G401 (cell line): ENCODE measurements around the gene KAZN. TPM values are rescaled to one million over a fixed set of nuclear protein-coding genes. Genes with fewer than 3 reads are reported as not detected.
"Not testable (repeated sequence)": the region's sequence is repeated elsewhere in the genome, so short reads cannot be mapped to it uniquely, and the experiment has no call there.

Experiments
- DNase-seq: peaks from one replicate; pipeline ENCODE4 v3.0.0-alpha.2; 2015; ENCODE audit warnings: low spot score
- in situ Hi-C: cut with HindIII; loops from 2 replicates; pipeline ENCODE4 v1.10.0; 2016; ENCODE audit warnings: low sequenced_read_pairs, mixed read lengths
- total RNA-seq: library from RNA; depleted of rRNA; stranded (reverse); fragments of >200 nt; shearing (Covaris generic); gene quantifications from 2 replicates; pipeline ENCODE4 v1.2.3, GENCODE V29; 2014; rRNA removed

KAZN gene
- total RNA-seq: 5.5 and 9.8 TPM in 2 replicates

- peak; percentile 75 for DNase-seq
Measured at GRCh38 chr1:14598498-14599182, at the start of gene KAZN. TSS of gene KAZN (plus strand) at chr1:14598685.

GRCh38 chr1:14549897-14550620 is 48.4 kb upstream of the KAZN start:
- DNase-seq: no peak
- in situ Hi-C loops: no loop called here

More at GRCh38 chr1:14598498-14599182, at the start of gene KAZN:
- in situ Hi-C loops: no loop called here

DNA sequence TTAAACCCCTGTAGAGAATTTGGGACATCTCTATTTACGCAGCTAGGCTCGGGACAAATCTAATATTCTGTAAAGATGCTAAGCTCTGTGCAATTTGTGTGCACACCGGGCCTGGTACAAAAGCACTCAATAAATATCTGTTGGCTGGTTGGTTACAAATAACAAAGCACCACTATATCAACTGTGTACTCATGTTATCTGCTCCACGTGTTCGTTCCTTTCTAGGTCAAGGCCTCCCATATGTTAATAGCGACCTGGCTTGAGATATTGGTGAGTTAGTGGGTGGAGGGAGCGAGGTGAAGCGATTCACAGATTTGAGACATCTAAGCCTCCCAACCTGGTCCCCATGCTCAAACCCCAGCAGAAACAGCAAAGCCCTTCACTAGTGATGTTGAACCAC is 47.1 kb upstream of the KAZN start:
- DNase-seq: no peak
- in situ Hi-C loops: no loop called here

GRCh38 chr1:14552246-14552965 is 46.1 kb upstream of the KAZN start:
- in situ Hi-C loops: no loop called here
- DNase-seq: peak; percentile 16

DNA sequence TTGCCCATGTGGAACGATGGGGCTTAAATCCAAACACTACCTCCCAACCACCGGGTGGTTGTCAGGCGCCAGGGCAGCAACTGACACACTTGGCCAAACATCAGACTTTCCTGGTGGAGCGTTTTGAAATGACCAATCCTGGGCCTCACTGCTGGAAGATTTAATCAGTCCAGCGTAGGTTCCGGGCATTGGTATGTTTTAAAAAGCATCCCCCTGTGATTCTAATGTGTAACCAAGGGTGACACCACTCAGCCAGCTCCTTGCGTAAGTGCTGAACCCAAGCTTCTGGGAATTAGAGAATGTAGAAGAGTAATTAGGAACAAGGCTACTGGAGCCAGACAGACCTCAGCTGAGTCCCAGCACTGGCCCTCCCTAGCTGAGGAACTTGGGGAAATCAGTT is 44.8 kb upstream of the KAZN start:
- in situ Hi-C loops: no loop called here
- no peak for DNase-seq

DNA sequence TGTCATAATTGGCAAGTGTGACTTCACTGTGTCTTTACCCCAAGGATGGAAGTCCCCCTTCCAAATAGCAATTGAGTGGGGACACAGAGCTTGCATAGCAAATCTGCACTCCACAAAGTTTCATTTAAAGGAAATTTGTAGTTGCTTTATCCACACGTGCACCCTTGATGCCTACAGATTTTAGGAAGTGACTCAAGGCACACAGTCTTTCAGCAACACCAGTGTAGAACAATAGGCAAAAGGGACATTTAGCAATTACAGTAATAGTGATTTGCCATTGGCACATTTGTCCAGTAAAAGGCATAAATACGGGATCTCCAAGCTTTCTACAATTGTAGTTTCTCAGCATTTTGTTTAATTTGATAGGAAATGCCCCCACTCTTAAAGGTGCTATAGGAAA is 43.4 kb upstream of the KAZN start:
- in situ Hi-C loops: no loop called here
- DNase-seq: no peak

- no peak for DNase-seq
Measured at GRCh38 chr1:14561014-14561693, 37.3 kb upstream of the KAZN start.

DNA sequence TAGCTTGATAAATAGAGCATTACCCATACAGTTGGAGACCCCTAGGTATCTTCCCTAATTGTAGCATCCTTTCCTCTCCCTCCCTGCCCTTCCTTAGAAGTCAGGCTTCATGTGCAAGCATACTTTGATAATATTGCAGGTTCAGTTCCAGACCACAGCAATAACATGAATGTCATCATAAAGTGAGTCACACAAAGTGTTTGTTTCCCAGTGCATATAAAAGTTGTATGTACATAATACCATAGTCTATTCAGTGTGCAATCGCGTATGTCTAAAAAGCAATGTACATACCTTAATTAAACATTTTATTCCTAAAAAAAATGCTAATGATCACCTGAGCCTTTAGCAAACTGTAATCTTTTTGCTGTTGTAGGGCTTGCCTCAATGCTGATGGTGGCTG is 33.4 kb upstream of the KAZN start:
- in situ Hi-C loops: no loop called here
- no peak for DNase-seq

More at GRCh38 chr1:14561014-14561693, 37.3 kb upstream of the KAZN start:
- in situ Hi-C loops: no loop called here

DNA sequence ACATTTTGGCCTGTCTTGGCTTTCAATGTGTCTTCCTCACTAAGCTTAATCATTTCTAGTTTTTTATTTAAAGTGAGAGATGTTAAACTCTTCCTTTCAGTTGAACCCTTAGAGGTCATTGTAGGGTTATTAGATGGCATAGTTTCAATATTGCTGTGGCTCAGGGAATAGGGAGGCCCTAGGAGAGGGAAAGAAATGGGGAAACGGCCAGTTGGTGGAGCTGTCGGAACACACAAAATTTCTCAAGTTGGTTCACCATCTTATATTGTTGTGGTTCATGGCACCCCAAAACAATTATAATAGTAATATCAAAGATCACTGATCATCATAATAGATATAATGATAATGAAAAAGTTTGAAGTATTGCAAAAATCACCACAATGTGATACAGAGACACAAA is 31.4 kb upstream of the KAZN start:
- in situ Hi-C loops: no loop called here

DNA sequence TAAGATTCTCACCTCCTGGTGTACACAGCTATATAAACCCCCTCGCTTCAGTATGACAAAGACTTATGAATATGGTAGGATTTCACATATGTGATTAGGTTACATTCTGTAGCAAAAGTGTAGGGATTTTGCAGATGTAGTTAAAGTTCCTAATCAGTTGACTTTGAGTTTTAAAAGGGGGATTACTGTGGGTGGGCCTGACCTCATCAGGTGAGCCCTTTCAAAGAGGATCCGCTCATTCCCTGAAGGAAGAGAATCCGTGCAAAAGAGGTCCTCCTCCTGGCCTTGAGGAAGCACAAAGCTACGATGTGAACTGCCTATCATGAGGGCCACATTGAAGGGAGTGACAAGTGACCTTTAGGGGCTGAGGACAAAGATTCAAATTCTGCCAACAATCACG is 30.6 kb upstream of the KAZN start:
- no peak for DNase-seq
- in situ Hi-C loops: no loop called here

More for the DNA sequence above, 31.4 kb upstream of the KAZN start:
- DNase-seq: peak; percentile 7

GRCh38 chr1:14568716-14569355 is 29.6 kb upstream of the KAZN start:
- in situ Hi-C loops: no loop called here
- no peak for DNase-seq

- in situ Hi-C loops: no loop called here
- no peak for DNase-seq
Measured at GRCh38 chr1:14570514-14570913, 28.0 kb upstream of the KAZN start.

- in situ Hi-C loops: no loop called here
- DNase-seq: no peak
Measured at GRCh38 chr1:14571810-14572767, 26.4 kb upstream of the KAZN start.

DNA sequence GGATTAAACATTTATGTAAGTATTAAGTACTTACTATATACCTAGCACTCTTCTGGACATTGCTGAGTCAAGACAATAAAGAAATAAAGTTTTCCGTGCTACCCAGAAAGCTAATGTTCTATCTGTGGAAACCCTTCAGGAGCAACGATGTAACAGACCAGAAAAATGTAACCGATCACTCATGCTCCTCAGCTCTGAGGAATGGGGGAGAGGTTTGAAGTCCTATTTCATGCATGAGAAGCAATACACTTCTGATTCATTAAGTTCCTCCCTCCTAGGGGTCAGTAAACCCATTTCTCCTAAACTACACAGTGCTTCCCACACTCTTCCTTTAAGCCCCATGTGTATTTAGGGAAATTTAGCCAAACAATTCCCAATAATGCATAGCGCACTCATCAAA is 25.6 kb upstream of the KAZN start:
- in situ Hi-C loops: no loop called here

DNA sequence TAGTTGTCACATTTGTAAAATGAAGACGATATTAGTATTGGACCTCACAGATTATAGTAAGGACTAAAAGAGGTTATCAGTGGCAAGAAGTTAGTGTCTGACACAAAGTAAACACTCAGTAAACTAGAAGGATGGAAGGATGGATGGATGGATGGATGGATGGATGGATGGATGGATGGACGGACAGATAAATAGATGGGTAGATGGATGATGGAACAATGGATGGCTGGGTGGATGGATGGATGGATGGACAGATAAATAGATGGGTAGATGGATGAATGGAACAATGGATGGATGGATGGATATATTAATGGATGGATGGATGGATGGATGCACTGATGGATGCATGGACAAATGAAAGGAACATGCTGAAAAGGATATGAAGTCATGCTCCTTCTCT is 22.3 kb upstream of the KAZN start:
- in situ Hi-C loops: no loop called here
- no peak for DNase-seq

More for the DNA sequence above, 25.6 kb upstream of the KAZN start:
- no peak for DNase-seq

GRCh38 chr1:14577261-14577660 is 21.2 kb upstream of the KAZN start:
- in situ Hi-C loops: no loop called here
- no peak for DNase-seq

- in situ Hi-C loops: no loop called here
- DNase-seq: no peak
Measured at GRCh38 chr1:14578156-14578555, 20.3 kb upstream of the KAZN start.

DNA sequence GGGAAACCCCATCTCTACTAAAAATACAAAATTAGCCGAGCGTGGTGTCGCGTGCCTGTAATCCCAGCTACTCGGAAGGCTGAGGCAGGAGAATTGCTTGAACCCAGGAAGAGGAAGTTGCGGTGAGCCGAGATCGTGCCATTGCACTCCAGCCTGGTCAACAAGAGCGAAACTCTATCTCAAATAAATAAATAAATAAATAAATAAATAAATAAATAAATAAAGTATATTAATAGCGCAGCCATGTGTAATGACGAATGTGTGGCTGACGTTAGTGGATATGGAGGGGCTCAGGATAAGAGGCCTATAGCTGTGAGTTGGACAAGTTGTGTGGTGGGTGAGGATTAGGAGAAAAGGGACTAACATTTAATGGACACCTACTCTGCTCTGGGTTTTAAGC is 18.2 kb upstream of the KAZN start:
- DNase-seq, in situ Hi-C loops: not testable (repeated sequence)
